ENCODE results near the gene ELP2.

DNA sequence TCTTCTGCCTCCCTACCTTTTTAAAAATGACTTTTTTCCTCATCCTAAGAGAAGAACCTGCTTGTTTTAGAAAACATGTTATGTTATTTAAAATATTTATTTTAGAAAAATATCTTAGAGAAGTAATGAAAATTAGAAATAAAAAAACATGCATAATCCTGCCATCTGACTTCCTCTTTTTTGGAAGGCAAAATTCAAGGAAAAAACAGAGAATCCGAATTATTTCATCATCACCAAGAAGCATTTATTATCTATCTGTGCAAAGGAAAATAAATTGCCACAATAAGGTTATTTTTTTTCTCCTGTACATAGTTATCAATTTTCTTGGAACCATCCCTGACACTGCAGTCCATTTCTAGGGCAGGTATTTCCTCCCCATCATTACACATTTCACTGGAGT is 15.0 kb upstream of the ELP2 start:
- TF ChIP-seq FOXK1 (CRISPR knock-in tag; IDR thresholded peaks at IDR 0.05; ENCODE audit: borderline replicate concordance) (no peak), POLR2AphosphoS5 (IDR thresholded peaks at IDR 0.05; ENCODE audit: control insufficient read depth, insufficient read depth, low read depth, low read length) (no peak), JUN (IDR thresholded peaks at IDR 0.05; ENCODE audit: borderline replicate concordance, low read depth, low read length) (no peak), JUN (CRISPR knock-in tag; IDR thresholded peaks at IDR 0.05; ENCODE audit: borderline replicate concordance) (no peak), SOX6 (IDR thresholded peaks at IDR 0.05) (no peak), RFX5 (IDR thresholded peaks at IDR 0.05; ENCODE audit: low read depth, low read length) (no peak), ZNF445 (CRISPR knock-in tag; IDR thresholded peaks at IDR 0.05; ENCODE audit: low read depth) (no peak), MYC (IDR thresholded peaks at IDR 0.05; ENCODE audit: low read depth, low read length) (no peak), MYC (CRISPR knock-in tag; IDR thresholded peaks at IDR 0.05; ENCODE audit: borderline replicate concordance, low read depth) (no peak), ZNF764 (CRISPR knock-in tag; IDR thresholded peaks at IDR 0.05; ENCODE audit: low read depth) (no peak), NFE2L1 (tag; IDR thresholded peaks at IDR 0.05; ENCODE audit: borderline replicate concordance, low read depth) (no peak), RAD21 (CRISPR knock-in tag; conservative IDR thresholded peaks at IDR 0.05 in 1 of 2, IDR thresholded peaks at IDR 0.05 in 1 of 2) (no peak)
- TF ChIP-seq, protein P1, sequence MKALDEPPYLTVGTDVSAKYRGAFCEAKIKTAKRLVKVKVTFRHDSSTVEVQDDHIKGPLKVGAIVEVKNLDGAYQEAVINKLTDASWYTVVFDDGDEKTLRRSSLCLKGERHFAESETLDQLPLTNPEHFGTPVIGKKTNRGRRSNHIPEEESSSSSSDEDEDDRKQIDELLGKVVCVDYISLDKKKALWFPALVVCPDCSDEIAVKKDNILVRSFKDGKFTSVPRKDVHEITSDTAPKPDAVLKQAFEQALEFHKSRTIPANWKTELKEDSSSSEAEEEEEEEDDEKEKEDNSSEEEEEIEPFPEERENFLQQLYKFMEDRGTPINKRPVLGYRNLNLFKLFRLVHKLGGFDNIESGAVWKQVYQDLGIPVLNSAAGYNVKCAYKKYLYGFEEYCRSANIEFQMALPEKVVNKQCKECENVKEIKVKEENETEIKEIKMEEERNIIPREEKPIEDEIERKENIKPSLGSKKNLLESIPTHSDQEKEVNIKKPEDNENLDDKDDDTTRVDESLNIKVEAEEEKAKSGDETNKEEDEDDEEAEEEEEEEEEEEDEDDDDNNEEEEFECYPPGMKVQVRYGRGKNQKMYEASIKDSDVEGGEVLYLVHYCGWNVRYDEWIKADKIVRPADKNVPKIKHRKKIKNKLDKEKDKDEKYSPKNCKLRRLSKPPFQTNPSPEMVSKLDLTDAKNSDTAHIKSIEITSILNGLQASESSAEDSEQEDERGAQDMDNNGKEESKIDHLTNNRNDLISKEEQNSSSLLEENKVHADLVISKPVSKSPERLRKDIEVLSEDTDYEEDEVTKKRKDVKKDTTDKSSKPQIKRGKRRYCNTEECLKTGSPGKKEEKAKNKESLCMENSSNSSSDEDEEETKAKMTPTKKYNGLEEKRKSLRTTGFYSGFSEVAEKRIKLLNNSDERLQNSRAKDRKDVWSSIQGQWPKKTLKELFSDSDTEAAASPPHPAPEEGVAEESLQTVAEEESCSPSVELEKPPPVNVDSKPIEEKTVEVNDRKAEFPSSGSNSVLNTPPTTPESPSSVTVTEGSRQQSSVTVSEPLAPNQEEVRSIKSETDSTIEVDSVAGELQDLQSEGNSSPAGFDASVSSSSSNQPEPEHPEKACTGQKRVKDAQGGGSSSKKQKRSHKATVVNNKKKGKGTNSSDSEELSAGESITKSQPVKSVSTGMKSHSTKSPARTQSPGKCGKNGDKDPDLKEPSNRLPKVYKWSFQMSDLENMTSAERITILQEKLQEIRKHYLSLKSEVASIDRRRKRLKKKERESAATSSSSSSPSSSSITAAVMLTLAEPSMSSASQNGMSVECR (CRISPR knock-in tag; IDR thresholded peaks at IDR 0.05), result no peak

Data from K562 (cell line).